HepG2 (cell line): ENCODE measurements around the gene PGPEP1. TPM values are rescaled to one million over a fixed set of nuclear protein-coding genes. Genes with fewer than 3 reads are reported as not detected.

Experiments used
- ATF2 ChIP-seq: sonication (generic); formaldehyde crosslinking; IDR thresholded peaks from 2 replicates; pipeline ENCODE4 v1.4.0; 2020; ENCODE audit warnings: missing genetic modification reagents
- DBP ChIP-seq: sonication (generic); formaldehyde crosslinking; IDR thresholded peaks from 2 replicates; pipeline ENCODE4 v1.4.0; 2020; ENCODE audit warnings: missing genetic modification reagents; ENCODE audit errors: not compliant biosample characterization
- EZH2 ChIP-seq: conservative IDR thresholded peaks from 2 replicates; pipeline ENCODE4 v1.6.1; 2012; ENCODE audit warnings: mild to moderate bottlenecking, low read depth, low read length, moderate library complexity
- FOSL1 ChIP-seq: sonication (generic); formaldehyde crosslinking; IDR thresholded peaks from 2 replicates; pipeline ENCODE4 v1.9.0; 2021; ENCODE audit warnings: missing genetic modification reagents, borderline replicate concordance
- IRF2 ChIP-seq: IDR thresholded peaks from 2 replicates; pipeline ENCODE4 v1.6.1; 2018; ENCODE audit warnings: missing genetic modification reagents, missing compliant biosample characterization
- KAT7 ChIP-seq: IDR thresholded peaks from 2 replicates; pipeline ENCODE4 v1.6.1; 2018; ENCODE audit warnings: borderline replicate concordance, missing compliant biosample characterization
- MBD4 ChIP-seq: IDR thresholded peaks from 2 replicates; pipeline ENCODE4 v1.6.1; 2012; ENCODE audit warnings: low read length, inconsistent platforms, borderline replicate concordance
- MXD4 ChIP-seq: IDR thresholded peaks from 2 replicates; pipeline ENCODE4 v1.6.1; 2016; ENCODE audit warnings: mild to moderate bottlenecking, missing biosample characterization, missing genetic modification reagents
- NR2F6 ChIP-seq, 2 experiments: IDR thresholded peaks; 2 replicates each; pipeline ENCODE4 v1.6.1; 2016; ENCODE audit warnings: antibody characterized with exemption in 1 of 2, mild to moderate bottlenecking in 1 of 2
- PLRG1 ChIP-seq: fragments of 450-650 bp; conservative IDR thresholded peaks from 2 replicates; pipeline ENCODE4 v1.6.1; 2016
- RCOR2 ChIP-seq: IDR thresholded peaks from 2 replicates; pipeline ENCODE4 v1.6.1; 2016; ENCODE audit warnings: missing biosample characterization, missing genetic modification reagents
- SCMH1 ChIP-seq: sonication (generic); formaldehyde crosslinking; IDR thresholded peaks from 2 replicates; pipeline ENCODE4 v1.9.0; 2021; ENCODE audit warnings: missing genetic modification reagents, mild to moderate bottlenecking, borderline replicate concordance
- USF2 ChIP-seq, 2 experiments: sonication (generic) in 1 of 2; formaldehyde crosslinking in 1 of 2; IDR thresholded peaks; 2 replicates each; pipeline versions ENCODE4 v1.5.1 to v1.6.1; 2011 to 2020; ENCODE audit warnings: borderline replicate concordance in 1 of 2, low read depth in 1 of 2, low read length in 1 of 2, mild to moderate bottlenecking in 1 of 2, missing genetic modification reagents in 1 of 2, moderate library complexity in 1 of 2
- ZBTB42 ChIP-seq: sonication (generic); formaldehyde crosslinking; IDR thresholded peaks from 2 replicates; pipeline ENCODE4 v1.5.0; 2020; ENCODE audit warnings: mild to moderate bottlenecking, missing genetic modification reagents
- ZFP62 ChIP-seq: sonication (generic); formaldehyde crosslinking; IDR thresholded peaks from 2 replicates; pipeline ENCODE4 v1.4.0; 2020; ENCODE audit warnings: missing genetic modification reagents
- ZFX ChIP-seq: sonication (generic); formaldehyde crosslinking; IDR thresholded peaks from 2 replicates; pipeline ENCODE4 v1.4.0; 2020; ENCODE audit warnings: mild to moderate bottlenecking, low read depth, missing genetic modification reagents, moderate library complexity
- ZNF598 ChIP-seq: sonication (generic); formaldehyde crosslinking; IDR thresholded peaks from 2 replicates; pipeline ENCODE4 v1.5.1; 2020; ENCODE audit warnings: mild to moderate bottlenecking, missing genetic modification reagents, borderline replicate concordance
- ZNF615 ChIP-seq: sonication (generic); formaldehyde crosslinking; IDR thresholded peaks from 2 replicates; pipeline ENCODE4 v1.5.0; 2020; ENCODE audit warnings: mild to moderate bottlenecking, missing genetic modification reagents, borderline replicate concordance
- ZNF747 ChIP-seq: sonication (generic); formaldehyde crosslinking; IDR thresholded peaks from 2 replicates; pipeline ENCODE4 v1.8.1; 2023; ENCODE audit warnings: missing genetic modification reagents, mild to moderate bottlenecking, borderline replicate concordance
- polyA plus RNA-seq, 8 experiments: library from polyadenylated mRNA; depleted of rRNA in 3 of 8; stranded (reverse) in 7 of 8; unstranded in 1 of 8; fragments of >200 nt; fragmentation: Illumina TruSeq in 4 of 8; extraction: Trizol in 4 of 8; gene quantifications; 2 replicates each; pipeline versions ENCODE4 v1.2.1 to v1.2.3, GENCODE V29; 2011 to 2016; ENCODE audit warnings: low read depth in 4 of 8, missing spikeins in 1 of 8, mixed read lengths in 1 of 8; ENCODE audit not compliant: insufficient read depth in 1 of 8
- total RNA-seq, 5 experiments: library from RNA; depleted of rRNA; stranded (reverse); fragments of >200 nt; fragmentation: Illumina TruSeq; extraction: Trizol; gene quantifications; 2 replicates each; pipeline ENCODE4 v1.2.3, GENCODE V29; 2016; ENCODE audit warnings: low read depth in 1 of 5
- TF ChIP-seq, protein P1 (sequence below): sonication (generic); formaldehyde crosslinking; IDR thresholded peaks from 2 replicates; pipeline ENCODE4 v1.5.0; 2020; ENCODE audit warnings: mild to moderate bottlenecking, missing genetic modification reagents
- TF ChIP-seq, protein P2 (sequence below): sonication (generic); formaldehyde crosslinking; IDR thresholded peaks from 2 replicates; pipeline ENCODE4 v1.5.1; 2020; ENCODE audit warnings: missing genetic modification reagents, mild to moderate bottlenecking, borderline replicate concordance

The PGPEP1 gene
- total and polyA plus RNA-seq, 2 of the 13 experiments (the other 11 are each of a cell fraction or from before 2014, with no cell fraction given) = 53.1 to 56.6 TPM

GRCh38 chr19:18364826-18365528 lies 24.6 kb downstream of the PGPEP1 start (continued):
- TF ChIP-seq DBP (CRISPR knock-in tag) = no peak
- TF ChIP-seq FOSL1 (CRISPR knock-in tag) = no peak
- 0 out of 2 replicates have a peak, but pooled peaks have one; percentile 46 for TF ChIP-seq MXD4 (CRISPR knock-in tag)
- TF ChIP-seq PLRG1 = no peak
- TF ChIP-seq MBD4 = no peak
- TF ChIP-seq RCOR2 (CRISPR knock-in tag) = peak; percentile 80
- TF ChIP-seq IRF2 (CRISPR knock-in tag) = peak; percentile 61; the same call in 1 of the 2 replicates
- TF ChIP-seq ZFP62 (CRISPR knock-in tag) = no peak
- TF ChIP-seq, protein P1, sequence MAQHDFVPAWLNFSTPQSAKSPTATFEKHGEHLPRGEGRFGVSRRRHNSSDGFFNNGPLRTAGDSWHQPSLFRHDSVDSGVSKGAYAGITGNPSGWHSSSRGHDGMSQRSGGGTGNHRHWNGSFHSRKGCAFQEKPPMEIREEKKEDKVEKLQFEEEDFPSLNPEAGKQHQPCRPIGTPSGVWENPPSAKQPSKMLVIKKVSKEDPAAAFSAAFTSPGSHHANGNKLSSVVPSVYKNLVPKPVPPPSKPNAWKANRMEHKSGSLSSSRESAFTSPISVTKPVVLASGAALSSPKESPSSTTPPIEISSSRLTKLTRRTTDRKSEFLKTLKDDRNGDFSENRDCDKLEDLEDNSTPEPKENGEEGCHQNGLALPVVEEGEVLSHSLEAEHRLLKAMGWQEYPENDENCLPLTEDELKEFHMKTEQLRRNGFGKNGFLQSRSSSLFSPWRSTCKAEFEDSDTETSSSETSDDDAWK (CRISPR knock-in tag) = no peak
- no peak for TF ChIP-seq EZH2
- no peak for TF ChIP-seq USF2 (IDR thresholded peaks at IDR 0.05; ENCODE audit: low read depth, low read length)
- TF ChIP-seq USF2 (CRISPR knock-in tag; IDR thresholded peaks at IDR 0.05; ENCODE audit: borderline replicate concordance) = no peak
- TF ChIP-seq ZNF747 (CRISPR knock-in tag) = no peak
- peak; percentile 100 for TF ChIP-seq ATF2 (CRISPR knock-in tag)
- TF ChIP-seq ZBTB42 (CRISPR knock-in tag) = no peak
- TF ChIP-seq, protein P2, sequence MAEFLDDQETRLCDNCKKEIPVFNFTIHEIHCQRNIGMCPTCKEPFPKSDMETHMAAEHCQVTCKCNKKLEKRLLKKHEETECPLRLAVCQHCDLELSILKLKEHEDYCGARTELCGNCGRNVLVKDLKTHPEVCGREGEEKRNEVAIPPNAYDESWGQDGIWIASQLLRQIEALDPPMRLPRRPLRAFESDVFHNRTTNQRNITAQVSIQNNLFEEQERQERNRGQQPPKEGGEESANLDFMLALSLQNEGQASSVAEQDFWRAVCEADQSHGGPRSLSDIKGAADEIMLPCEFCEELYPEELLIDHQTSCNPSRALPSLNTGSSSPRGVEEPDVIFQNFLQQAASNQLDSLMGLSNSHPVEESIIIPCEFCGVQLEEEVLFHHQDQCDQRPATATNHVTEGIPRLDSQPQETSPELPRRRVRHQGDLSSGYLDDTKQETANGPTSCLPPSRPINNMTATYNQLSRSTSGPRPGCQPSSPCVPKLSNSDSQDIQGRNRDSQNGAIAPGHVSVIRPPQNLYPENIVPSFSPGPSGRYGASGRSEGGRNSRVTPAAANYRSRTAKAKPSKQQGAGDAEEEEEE (CRISPR knock-in tag) = no peak
- TF ChIP-seq ZNF615 (CRISPR knock-in tag) = 0 out of 2 replicates have a peak, but pooled peaks have one; percentile 59
- TF ChIP-seq KAT7 (CRISPR knock-in tag) = no peak
- no peak for TF ChIP-seq SCMH1 (CRISPR knock-in tag)
- no peak for TF ChIP-seq ZFX (CRISPR knock-in tag)
- no peak for TF ChIP-seq ZNF598 (CRISPR knock-in tag)
- TF ChIP-seq NR2F6 (IDR thresholded peaks at IDR 0.05) = peak; percentile 78
- TF ChIP-seq NR2F6 (CRISPR knock-in tag; IDR thresholded peaks at IDR 0.05) = peak; percentile 85
